Hypothalamus (tissue), 51 donors: ENCODE measurements around the gene OR2M3.
"Not testable (repeated sequence)": the region's sequence is repeated elsewhere in the genome, so short reads cannot be mapped to it uniquely, and the experiment has no call there.

Experiments used
- DNase-seq, 51 donors: peaks; one replicate each; lab custom pipeline; 2025; lab: John Stamatoyannopoulos, UW

Gene OR2M3, protein sequence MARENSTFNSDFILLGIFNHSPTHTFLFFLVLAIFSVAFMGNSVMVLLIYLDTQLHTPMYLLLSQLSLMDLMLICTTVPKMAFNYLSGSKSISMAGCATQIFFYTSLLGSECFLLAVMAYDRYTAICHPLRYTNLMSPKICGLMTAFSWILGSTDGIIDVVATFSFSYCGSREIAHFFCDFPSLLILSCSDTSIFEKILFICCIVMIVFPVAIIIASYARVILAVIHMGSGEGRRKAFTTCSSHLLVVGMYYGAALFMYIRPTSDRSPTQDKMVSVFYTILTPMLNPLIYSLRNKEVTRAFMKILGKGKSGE

DNA sequence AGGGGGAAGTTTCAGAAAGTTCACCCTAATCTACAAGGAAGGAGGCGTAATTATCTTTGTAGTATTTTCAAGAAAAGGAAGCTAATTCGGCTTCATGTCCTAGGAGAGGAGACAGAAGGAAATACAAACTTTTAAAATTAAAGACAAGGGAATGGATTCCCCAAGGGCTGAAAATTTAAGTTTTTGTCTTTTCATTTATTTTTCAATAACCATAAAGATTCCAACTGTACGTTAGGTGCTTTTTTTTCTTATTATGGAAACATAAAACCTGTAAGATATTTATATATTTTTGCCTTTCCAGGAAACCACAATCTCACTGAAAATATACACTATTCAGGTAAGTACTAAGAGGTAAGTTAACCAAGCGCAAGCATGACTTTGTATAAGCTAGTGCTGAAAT, at the start of gene OR2M3:
OR2M3 (plus strand) TSS at position 301 of the 400 bp plus-strand sequence. CDS start 5,803 bp downstream, outside the sequence.
- DNase-seq, result no peak

DNA sequence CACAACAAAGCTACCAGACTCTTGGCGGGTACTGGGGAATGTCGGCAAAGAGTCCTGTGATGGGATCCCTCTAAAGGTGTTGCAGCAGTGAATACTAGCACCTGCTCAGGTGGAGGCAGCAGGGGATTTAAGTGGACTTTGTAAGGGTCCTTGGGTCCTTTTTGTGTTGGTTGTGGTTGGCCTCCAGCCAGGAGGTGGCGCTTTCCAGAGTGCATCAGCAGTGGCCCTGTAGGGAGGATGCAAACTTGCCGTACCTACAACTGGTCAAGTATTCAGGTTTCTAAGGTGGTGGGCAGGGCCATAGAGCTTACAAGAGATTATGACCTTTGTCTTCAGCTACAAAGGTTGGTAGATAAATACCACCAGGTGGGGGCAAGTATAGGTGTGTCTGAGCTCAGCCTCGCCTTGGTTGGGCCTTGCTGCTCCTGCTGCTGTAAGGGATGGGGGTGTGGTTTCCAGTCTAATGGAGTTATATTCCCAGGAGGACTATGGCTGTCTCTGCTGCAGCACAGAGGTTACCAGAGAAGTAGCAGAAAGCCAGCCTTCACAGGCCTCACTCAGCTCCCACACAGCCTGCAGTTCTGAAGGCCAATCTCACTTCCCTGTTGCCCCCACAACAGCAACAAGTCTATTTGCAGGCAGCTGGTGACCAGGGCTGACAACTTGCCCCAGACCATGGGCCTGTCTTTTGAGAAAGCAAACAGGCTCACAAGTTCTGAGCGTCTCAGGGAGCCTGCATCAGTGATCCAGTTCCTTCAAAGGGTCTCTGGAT, 44.8 kb upstream of the OR2M3 start:
- DNase-seq, result no peak

DNA sequence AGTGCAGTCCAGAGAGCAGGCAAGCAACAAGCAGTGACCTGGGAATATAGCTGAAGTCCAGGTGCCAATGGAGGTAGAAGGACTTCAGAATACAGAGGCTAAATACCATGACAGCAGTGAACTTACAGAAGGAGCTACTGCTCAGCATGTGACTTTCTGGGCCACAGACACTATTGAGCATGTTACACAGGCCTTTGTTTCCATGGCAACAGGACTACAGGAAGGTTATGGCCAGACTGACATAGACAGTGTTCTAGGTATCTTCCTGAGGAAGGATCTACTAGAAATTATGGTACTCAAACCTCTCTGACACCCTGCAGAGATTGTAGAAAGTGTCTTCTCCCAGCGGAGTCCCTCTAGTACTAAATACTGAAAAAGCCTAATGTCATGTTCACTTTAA, 41.1 kb upstream of the OR2M3 start:
- no peak for DNase-seq

DNA sequence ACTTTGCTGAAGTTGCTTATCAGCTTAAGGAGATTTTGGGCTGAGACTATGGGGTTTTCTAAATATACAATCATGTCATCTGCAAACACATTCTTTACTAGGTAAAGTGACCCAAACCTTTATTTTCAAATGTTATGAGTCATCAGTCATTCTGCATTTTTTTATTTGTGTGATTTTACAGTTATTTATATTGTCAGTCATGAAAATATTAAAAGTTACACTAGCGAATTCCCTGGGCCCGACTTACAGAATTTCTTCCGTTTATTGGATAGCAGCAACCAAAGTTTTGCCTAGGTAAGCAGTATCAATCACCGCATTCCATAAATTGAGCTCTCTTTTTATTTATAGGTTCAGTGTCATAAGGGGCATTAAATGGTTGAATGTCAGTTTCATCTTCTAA, 38.3 kb upstream of the OR2M3 start:
- no peak for DNase-seq

DNA sequence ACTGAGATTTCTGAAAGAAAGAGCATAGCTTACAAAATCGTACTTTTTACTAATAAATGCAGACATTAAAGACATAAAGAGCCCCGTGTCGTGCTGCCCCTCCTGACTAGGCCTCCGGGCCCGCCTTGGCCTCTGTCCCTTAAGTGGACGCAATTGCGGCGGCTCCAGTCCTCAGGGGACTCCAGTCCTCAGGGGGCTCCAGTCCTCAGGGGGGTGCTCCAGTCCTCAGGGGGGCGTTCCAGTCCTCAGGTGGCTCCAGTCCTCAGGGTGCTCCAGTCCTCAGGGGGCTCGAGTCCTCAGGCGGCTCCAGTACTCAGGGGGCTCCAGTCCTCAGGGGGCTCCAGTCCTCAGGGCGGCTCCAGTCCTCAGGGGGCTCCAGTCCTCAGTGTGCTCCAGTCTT, 33.0 kb upstream of the OR2M3 start:
- DNase-seq, result no peak

DNA sequence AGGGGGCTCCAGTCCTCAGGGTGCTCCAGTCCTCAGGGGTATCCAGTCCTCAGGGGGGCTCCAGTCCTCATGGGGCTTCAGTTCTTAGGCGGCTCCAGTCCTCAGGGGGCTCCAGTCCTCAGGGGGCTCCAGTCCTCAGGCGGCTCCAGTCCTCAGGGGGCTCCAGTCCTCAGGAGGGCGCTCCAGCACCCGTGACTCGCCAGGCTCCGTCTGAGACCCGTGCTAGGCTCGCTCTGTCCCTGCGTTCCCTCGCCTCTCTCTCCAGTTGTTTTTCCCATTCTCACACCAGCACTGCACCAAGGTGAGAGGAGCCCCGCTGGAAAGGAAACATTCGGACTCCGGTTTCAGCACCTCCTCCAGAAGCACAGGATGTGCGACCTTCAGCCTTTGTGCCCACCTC, 31.9 kb upstream of the OR2M3 start:
- no peak for DNase-seq

DNA sequence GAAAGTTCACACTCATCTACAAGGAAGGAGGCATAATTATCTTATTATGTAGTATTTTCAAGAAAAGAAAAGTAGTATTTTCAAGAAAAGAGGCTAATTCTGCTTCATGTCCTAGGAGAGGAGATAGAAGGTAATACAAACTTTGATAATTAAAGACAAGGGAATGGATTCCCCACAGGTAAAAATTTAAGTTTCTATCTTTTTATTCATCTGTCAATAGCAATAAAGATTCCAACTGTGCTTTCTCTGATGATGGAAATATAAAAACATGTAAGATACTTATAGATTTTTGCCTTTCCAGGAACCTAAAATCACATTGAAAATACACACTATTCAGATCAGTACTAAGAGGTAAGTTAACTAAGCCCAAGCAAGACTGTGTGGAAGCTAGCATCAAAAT, 22.5 kb upstream of the OR2M3 start, which contains the start of gene OR2M2:
OR2M2 (plus strand) TSS at position 301 of the 400 bp plus-strand sequence. CDS start 5,165 bp downstream, outside the sequence.
- no peak for DNase-seq

DNA sequence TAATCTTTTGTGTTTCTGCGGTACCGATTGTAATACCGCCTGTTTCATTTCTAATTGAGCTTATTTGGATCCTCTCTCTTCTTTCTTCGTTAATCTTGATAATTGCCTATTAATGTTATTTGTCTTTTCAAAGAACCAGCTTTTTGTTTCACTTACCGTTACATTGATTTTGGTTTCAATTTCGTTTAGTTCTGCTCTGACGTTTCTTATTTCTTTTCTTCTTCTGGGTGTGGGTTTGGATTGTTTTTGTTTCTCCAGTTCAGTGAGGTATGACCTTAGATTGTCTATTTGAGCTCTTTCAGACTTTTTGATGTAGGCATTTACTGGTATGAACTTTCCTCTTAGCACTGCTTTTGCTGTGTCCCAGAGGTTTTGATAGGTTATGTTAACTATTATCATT, 13.1 kb upstream of the OR2M3 start:
- no peak for DNase-seq

DNA sequence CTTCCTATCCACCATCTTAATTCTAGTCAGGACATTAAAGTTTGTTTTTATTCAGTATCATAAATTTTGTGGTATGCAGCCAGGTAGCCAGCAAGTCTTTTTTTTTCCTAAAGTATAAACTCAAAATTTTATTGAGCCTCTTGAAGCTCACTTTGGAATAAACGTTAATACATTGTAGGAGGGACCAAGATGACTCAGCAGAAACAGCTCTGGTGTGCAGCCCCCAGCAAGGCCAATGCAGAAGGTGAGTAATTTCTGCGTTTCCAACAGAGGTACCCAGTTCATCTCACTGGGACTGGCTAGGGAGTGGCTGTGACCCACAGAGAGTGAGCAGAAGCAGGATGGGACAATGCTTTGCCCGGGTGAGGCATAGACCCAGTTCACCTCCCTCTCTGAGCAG, 9.7 kb upstream of the OR2M3 start:
- no peak for DNase-seq

DNA sequence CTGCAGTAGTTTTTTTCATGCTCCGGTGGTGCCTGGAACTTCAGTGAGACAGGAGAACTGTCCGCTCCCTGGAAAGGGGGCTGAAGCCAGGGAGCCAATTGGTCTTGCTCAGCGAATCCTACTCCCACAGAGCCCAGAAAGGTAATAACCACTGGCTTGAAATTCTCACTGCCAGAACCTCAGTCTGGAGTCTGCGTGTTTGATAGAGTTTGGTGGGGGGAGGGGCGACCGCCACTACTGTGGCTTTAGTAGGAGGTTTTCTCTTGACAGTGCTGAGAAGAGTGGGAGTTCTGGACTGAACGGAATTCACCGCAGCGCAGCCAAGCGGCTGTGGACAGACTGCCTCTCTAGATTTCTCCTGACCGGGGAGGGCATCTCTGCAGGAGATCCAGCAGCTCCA, 8.0 kb upstream of the OR2M3 start:
- no peak for DNase-seq

DNA sequence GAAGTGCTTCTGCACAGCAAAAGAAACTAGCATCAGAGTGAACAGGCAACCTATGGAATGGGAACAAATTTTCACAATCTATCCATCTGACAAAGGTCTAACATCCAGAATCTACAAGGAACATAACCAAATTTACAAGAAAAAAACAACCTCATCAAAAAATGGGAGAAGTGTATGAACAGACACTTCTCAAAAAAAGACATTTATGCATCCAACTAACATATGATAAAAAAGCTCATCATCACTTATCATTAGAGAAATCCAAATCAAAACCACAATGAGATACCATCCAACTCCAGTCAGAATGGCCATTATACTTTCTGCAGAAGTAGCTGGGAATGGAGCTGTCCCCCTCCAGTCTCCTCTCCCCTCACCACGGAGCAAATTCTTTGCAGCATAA, 2.9 kb upstream of the OR2M3 start:
- DNase-seq, result no peak

DNA sequence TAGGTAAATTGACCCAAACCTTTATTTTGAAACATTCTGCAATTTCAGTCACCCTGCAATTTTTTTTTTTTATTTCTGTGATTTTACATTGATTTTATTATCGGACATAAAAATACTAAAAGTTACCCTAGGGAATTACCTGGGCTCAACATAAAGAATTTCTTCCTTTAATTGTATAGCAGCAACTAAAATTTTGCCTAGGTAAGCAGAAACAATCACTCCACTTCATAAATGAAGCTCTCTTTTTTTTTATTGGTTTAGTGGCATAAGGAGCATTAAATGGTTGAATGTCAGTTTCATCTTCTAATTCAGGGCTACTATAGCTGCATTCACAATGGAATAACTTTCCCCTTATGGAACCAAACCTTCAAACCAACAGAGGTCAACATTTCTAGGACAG, 18.8 kb downstream of the OR2M3 start:
- DNase-seq, result no peak

DNA sequence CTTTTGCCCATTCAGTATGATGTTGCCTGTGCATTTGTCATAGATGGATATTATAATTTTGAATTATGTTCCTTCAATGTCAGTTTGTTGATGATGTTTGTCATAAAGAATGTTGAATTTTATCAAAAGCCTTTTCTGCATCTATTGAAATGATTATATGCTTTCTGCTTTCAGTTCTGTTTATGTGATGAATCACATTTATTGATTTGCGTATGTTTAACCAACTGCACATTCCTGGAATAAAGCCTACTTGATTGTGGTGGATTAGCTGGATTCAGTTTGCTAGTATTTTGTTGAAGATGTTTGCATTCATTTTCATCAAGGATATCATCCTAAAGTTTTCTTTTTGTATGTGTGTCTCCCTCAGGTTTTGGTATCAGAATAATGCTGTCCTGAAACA, 28.5 kb downstream of the OR2M3 start:
- DNase-seq, result no peak

DNA sequence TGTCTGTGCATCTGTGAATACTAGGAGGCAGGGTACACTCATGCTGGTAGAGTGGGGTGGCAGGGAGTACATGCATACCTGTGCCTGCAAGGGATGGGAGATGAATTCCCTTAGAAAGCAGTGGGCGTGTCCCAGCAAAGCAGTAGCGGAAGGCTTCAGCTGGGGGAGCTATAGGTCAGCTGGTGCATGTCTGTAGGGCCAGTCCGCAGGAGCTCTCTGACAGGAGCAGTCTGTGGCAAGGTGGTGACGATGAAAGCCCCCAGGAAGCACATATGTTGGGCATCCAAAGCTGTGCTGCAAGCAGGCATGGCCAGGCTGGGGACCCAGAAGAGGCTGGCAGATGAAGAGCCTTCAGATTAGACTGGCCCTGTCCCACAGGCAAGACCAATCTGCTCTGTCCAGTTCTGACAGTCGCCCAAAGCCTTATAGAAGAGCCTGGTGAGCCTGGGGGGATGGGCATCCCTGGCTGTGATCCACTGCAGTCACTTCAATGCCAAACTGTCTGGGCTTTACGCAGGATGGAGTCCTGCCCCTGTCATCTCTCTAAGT, 32.4 kb downstream of the OR2M3 start:
- DNase-seq, result no peak

DNA sequence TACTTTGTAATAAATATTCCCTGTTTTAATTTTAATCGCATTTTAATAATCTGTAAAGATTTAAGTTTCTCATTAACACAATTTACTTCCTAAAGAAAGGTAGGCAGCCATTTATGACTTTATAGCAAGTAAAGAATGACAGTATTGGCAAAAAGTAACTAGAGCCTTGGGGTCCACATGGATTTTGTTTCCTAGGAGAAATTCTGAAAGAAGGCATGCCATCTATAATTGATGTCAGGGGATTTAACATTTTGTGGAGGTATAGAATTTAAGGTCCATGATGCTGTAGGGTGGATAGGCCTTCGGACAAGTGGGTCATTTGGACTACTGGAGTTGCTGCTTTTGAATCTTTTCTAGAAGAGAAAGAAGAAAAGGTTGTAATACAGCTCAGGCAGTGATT, 34.1 kb downstream of the OR2M3 start, which contains the start of gene OR2M4:
OR2M4 (plus strand) TSS at position 301 of the 400 bp plus-strand sequence. CDS start 7,512 bp downstream, outside the sequence.
- DNase-seq, result no peak

DNA sequence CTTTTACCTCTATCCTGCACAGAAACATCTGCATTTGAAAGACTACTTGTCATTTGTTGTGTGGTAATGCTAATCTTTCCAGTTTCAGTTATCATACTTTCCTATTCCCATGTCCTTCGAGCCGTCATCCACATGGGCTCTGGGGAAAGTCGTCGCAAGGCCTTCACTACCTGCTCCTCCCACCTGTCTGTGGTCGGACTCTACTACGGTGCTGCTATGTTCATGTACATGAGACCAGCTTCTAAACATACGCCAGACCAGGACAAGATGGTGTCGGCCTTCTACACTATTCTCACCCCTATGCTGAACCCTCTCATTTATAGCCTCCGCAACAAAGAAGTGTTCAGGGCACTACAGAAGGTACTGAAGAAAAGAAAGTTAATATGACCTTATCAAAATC, 42.4 kb downstream of the OR2M3 start:
- no peak for DNase-seq

DNA sequence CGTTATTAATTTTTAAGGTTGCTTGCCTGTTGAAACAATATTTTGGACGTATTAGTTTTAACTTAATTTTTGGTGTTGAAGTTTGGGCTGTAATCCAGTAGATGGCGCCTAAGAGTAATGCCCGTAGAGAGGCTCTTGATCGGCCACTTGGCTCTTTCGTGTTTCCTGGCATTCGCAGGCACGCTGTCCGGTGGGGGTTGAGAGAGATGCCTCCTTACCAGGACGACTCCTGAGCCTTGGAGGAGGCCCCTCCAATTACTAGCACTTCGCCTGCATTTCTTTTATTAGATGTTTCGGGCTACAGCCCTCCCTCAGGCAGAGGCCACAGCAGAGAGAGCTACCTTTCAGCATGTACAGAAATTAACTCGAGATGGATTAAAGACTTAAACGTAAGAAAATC, 46.1 kb downstream of the OR2M3 start:
- peak in 25 of 51 donors; percentile 1 to 48 (median 10) for DNase-seq

DNA sequence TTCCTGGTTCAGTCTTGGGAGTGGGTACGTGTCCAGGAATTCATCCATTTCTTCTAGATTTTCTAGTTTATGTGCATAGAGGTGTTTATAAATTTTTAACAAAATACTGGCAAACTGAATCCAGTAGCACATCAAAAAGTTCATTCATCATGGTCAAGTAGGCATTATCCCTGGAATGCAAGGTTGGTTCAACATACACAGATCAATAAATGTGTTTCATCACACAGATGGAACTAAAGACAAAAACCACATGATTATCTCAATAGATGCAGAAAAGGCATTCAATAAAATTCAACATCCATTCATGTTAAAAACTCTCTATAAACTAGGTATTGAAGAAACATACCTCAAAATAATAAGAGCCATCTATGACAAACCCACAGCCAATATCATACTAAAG, 62.2 kb downstream of the OR2M3 start:
- not testable (repeated sequence) for DNase-seq
